SK-N-SH (cell line): ENCODE results near the gene ADAMTS19. TPM values are rescaled to one million over a fixed set of nuclear protein-coding genes. Genes with fewer than 3 reads are reported as not detected.

ENCODE experiments used
- CTCF ChIA-PET: fragments of 300-600, 350-600 bp; formaldehyde crosslinking; extraction: SDS; loops from one replicate; lab custom pipeline; 2021; lab: Yijun Ruan, JAX
- POLR2A ChIA-PET: fragments of 350-600 bp; sonication (Branson Sonifier 250); formaldehyde crosslinking; extraction: SDS; loops from one replicate; lab custom pipeline; 2020; ENCODE audit warnings: antibody characterized with exemption, inconsistent platforms; lab: Yijun Ruan, JAX
- DNase-seq: peaks from one replicate; pipeline ENCODE4 v3.0.0; 2012
- H2AFZ ChIP-seq: fragments of 200-600 bp; sonication (generic); 2 replicates; pipeline ENCODE4 v1.8.1; 2016; ENCODE audit warnings: antibody characterized with exemption, mild to moderate bottlenecking, low read depth
- H3F3A ChIP-seq: fragments of 200-600 bp; sonication (generic); replicated peaks from 2 replicates; pipeline ENCODE3; 2016; ENCODE audit warnings: antibody characterized with exemption, mild to moderate bottlenecking; ENCODE audit not compliant: insufficient read depth
- H3K27ac ChIP-seq, 2 experiments: fragments of 200-500 bp in 1 of 2; fragments of 200-600 bp in 1 of 2; sonication (Bioruptor generic) in 1 of 2; sonication (generic), shearing (Covaris generic) in 1 of 2; 2 replicates each; pipeline versions ENCODE4 v1.5.1 to v1.6.1; 2014 to 2016; ENCODE audit warnings: low read depth in 2 of 2, inconsistent platforms in 1 of 2, low read length in 1 of 2, mild to moderate bottlenecking in 1 of 2, mixed read lengths in 1 of 2
- H3K27me3 ChIP-seq: fragments of 200-600 bp; sonication (generic), shearing (Covaris generic); 2 replicates; pipeline ENCODE4 v1.6.1; 2016; ENCODE audit warnings: mixed run types; ENCODE audit not compliant: insufficient read depth
- H3K36me3 ChIP-seq, 2 experiments: fragments of 200-500 bp in 1 of 2; fragments of 200-600 bp in 1 of 2; sonication (Bioruptor generic) in 1 of 2; sonication (generic) in 1 of 2; replicated peaks in 1 of 2; 2 replicates each; pipeline versions ENCODE3 to v1.5.1; 2014 to 2016; ENCODE audit warnings: low read length in 1 of 2, mild to moderate bottlenecking in 1 of 2; ENCODE audit not compliant: insufficient read depth in 2 of 2, control insufficient read depth in 1 of 2
- H3K4me1 ChIP-seq, 2 experiments: fragments of 200-500 bp in 1 of 2; fragments of 200-600 bp in 1 of 2; sonication (Bioruptor generic) in 1 of 2; sonication (generic), shearing (Covaris generic) in 1 of 2; 2 replicates each; pipeline versions ENCODE4 v1.5.1 to v1.6.1; 2014 to 2016; ENCODE audit warnings: low read depth in 1 of 2, low read length in 1 of 2, mixed run types in 1 of 2; ENCODE audit not compliant: insufficient read depth in 2 of 2, control insufficient read depth in 1 of 2
- H3K4me2 ChIP-seq: fragments of 200-600 bp; sonication (generic), shearing (Covaris generic); 2 replicates; pipeline ENCODE4 v1.6.1; 2017; ENCODE audit warnings: mixed run types
- H3K4me3 ChIP-seq, 2 experiments: fragments of 200-500 bp in 1 of 2; fragments of 200-600 bp in 1 of 2; sonication (Bioruptor generic) in 1 of 2; sonication (generic), shearing (Covaris generic) in 1 of 2; 2 replicates each; pipeline versions ENCODE4 v1.5.1 to v1.8.1; 2014 to 2016; ENCODE audit warnings: low read depth in 2 of 2, inconsistent platforms in 1 of 2, low read length in 1 of 2, mild to moderate bottlenecking in 1 of 2, mixed read lengths in 1 of 2, moderate library complexity in 1 of 2
- H3K79me2 ChIP-seq: fragments of 200-600 bp; sonication (generic); 2 replicates; pipeline ENCODE4 v1.8.1; 2017; ENCODE audit warnings: mild to moderate bottlenecking; ENCODE audit not compliant: insufficient read depth
- H3K9ac ChIP-seq: fragments of 200-600 bp; sonication (generic); 2 replicates; pipeline ENCODE4 v1.6.1; 2017; ENCODE audit warnings: mixed run types
- H3K9me2 ChIP-seq: fragments of 200-600 bp; sonication (generic); 2 replicates; pipeline ENCODE4 v1.6.1; 2017; ENCODE audit warnings: mixed run types
- H3K9me3 ChIP-seq: fragments of 200-600 bp; sonication (generic); 2 replicates; pipeline ENCODE4 v1.6.1; 2017; ENCODE audit warnings: mixed run types, mild to moderate bottlenecking, moderate library complexity
- H4K20me1 ChIP-seq: fragments of 200-600 bp; sonication (generic); 2 replicates; pipeline ENCODE4 v1.6.1; 2017; ENCODE audit warnings: mild to moderate bottlenecking, mixed run types; ENCODE audit not compliant: insufficient read depth
- CTCF ChIP-seq: fragments of 200-600 bp; sonication (generic); IDR thresholded peaks from 2 replicates; pipeline ENCODE4 v1.6.1; 2017; ENCODE audit warnings: antibody characterized with exemption, mild to moderate bottlenecking, moderate library complexity
- FOSL2 ChIP-seq: IDR thresholded peaks from 2 replicates; pipeline ENCODE4 v1.4.0; 2012; ENCODE audit warnings: low read depth, mild to moderate bottlenecking, moderate library complexity, borderline replicate concordance
- JUND ChIP-seq: IDR thresholded peaks from 2 replicates; pipeline ENCODE4 v1.4.0; 2012
- MAX ChIP-seq: IDR thresholded peaks from 2 replicates; pipeline ENCODE4 v1.4.0; 2012; ENCODE audit warnings: low read depth
- NFIC ChIP-seq: IDR thresholded peaks from 2 replicates; pipeline ENCODE4 v1.4.0; 2012; ENCODE audit warnings: borderline replicate concordance
- POLR2AphosphoS5 ChIP-seq: IDR thresholded peaks from 2 replicates; pipeline ENCODE4 v1.6.1; 2012; ENCODE audit warnings: low read depth, low read length
- RAD21 ChIP-seq: IDR thresholded peaks from 2 replicates; pipeline ENCODE4 v1.6.1; 2012; ENCODE audit warnings: mild to moderate bottlenecking, low read length
- RCOR1 ChIP-seq: fragments of 150-350 bp; IDR thresholded peaks from 2 replicates; pipeline ENCODE4 v1.6.1; 2017; ENCODE audit warnings: antibody characterized with exemption, low read length
- RXRA ChIP-seq: IDR thresholded peaks from 2 replicates; pipeline ENCODE4 v1.4.0; 2012; ENCODE audit warnings: low read depth, mild to moderate bottlenecking, borderline replicate concordance
- SMC3 ChIP-seq: IDR thresholded peaks from 2 replicates; pipeline ENCODE4 v1.6.1; 2012; ENCODE audit warnings: low read depth, low read length, improper control_type of control experiment
- TCF12 ChIP-seq: IDR thresholded peaks from 2 replicates; pipeline ENCODE4 v1.4.0; 2012
- USF1 ChIP-seq: IDR thresholded peaks from 2 replicates; pipeline ENCODE4 v1.4.0; 2012; ENCODE audit warnings: low read depth, borderline replicate concordance
- ZBTB33 ChIP-seq: IDR thresholded peaks from 2 replicates; pipeline ENCODE4 v1.4.0; 2012; ENCODE audit warnings: low read depth, borderline replicate concordance
- WGBS: methylation state at CpG from one replicate; pipeline ENCODE4 v1.1.6; 2017; ENCODE audit warnings: low lambda C conversion rate; 5-methylcytosine and 5-hydroxymethylcytosine counted together
- polyA plus RNA-seq, 3 experiments: library from polyadenylated mRNA; depleted of rRNA; stranded (reverse); fragments of >200 nt; gene quantifications; 2 replicates each; pipeline ENCODE4 v1.2.3, GENCODE V29; 2012

ADAMTS19 gene
- polyA plus RNA-seq, 1 of the 3 experiments (the other 2 are of a cell fraction) = 0.10 TPM

- no peaks in the 10 kb centered on the region for H3K79me2 ChIP-seq
- no peak overlapping the region for H3K27ac ChIP-seq
- 1% methylated on average over 3 of the region's 3 CpGs for WGBS
- no peaks in the 10 kb centered on the region for H3K36me3 ChIP-seq
- H2AFZ ChIP-seq = 0 out of 2 replicates have a peak overlapping the region, but pooled peaks have one; percentile 24
- no peaks in the 10 kb centered on the region for H3K4me1 ChIP-seq
- peak; percentile 16 for DNase-seq
- no peaks in the 10 kb centered on the region for H3F3A ChIP-seq
- ChIA-PET CTCF (interaction anchor here (0.6 to 2.9 kb wide), 20 partner anchors 9 to 256 kb away, joined by 3 to 14 read pairs (median 4); no protein-coding TSS in a partner anchor), POLR2A (no interaction called here)
- H3K27me3 ChIP-seq = no peaks in the 10 kb centered on the region
- TF ChIP-seq NFIC (no peak), USF1 (no peak), SMC3 (peak; percentile 52), CTCF (peak; percentile 90), TCF12 (no peak), RCOR1 (no peak), RAD21 (peak; percentile 44; the same call in 1 of the 2 replicates), MAX (no peak)
- H3K9me2 ChIP-seq = no peaks in the 10 kb centered on the region; the same call in 1 of the 2 replicates
- H3K9me3 ChIP-seq = no peaks in the 10 kb centered on the region
- H4K20me1 ChIP-seq = no peaks in the 10 kb centered on the region
- no peak overlapping the region for H3K9ac ChIP-seq
- peak overlapping the region; percentile 52 for H3K4me2 ChIP-seq
- H3K4me3 ChIP-seq = peak overlapping the region; percentile 27 to 35; a peak in 2 of 4 replicates
Measured at GRCh38 chr5:129664336-129664937, 204.3 kb downstream of the ADAMTS19 start.

- ChIA-PET POLR2A (no interaction called here), CTCF (no interaction called here)
- Histone ChIP-seq H2AFZ (no peak overlapping the region), H3K9me3 (no peaks in the 10 kb centered on the region), H3K79me2 (no peaks in the 10 kb centered on the region), H3K9ac (no peak overlapping the region), H3K4me3 (no peak overlapping the region), H3K36me3 (no peaks in the 10 kb centered on the region), H4K20me1 (no peaks in the 10 kb centered on the region), H3K27me3 (no peaks in the 10 kb centered on the region), H3K9me2 (no peaks in the 10 kb centered on the region), H3K4me1 (no peaks in the 10 kb centered on the region), H3K27ac (no peak overlapping the region; a peak in 1 of 4 replicates), H3F3A (no peaks in the 10 kb centered on the region), H3K4me2 (no peak overlapping the region)
- 4% methylated on average over 2 of the region's 2 CpGs for WGBS
- no peak for DNase-seq
- peak; percentile 30 for TF ChIP-seq JUND
- peak; percentile 62 for TF ChIP-seq FOSL2
- no peak for TF ChIP-seq ZBTB33
- no peak for TF ChIP-seq POLR2AphosphoS5
- no peak for TF ChIP-seq USF1
- no peak for TF ChIP-seq RXRA
Measured at GRCh38 chr5:129670957-129671500, 210.9 kb downstream of the ADAMTS19 start.
